GM03348 (cell line): ENCODE data around the gene MTCH1.
"Not testable (repeated sequence)": the region's sequence is repeated elsewhere in the genome, so short reads cannot be mapped to it uniquely, and the experiment has no call there.

ENCODE experiments used
- DNase-seq: peaks from one replicate; pipeline ENCODE4 v3.0.0; 2012; ENCODE audit warnings: low spot score

Gene MTCH1

GRCh38 chr6:36954262-36954931 is 31.6 kb downstream of the MTCH1 start, which contains the start of gene PI16:
Gene PI16, plus strand, starts transcription at chr6:36954738. Its CDS starts 23 bp downstream, at chr6:36954761.
- no peak for DNase-seq

DNA sequence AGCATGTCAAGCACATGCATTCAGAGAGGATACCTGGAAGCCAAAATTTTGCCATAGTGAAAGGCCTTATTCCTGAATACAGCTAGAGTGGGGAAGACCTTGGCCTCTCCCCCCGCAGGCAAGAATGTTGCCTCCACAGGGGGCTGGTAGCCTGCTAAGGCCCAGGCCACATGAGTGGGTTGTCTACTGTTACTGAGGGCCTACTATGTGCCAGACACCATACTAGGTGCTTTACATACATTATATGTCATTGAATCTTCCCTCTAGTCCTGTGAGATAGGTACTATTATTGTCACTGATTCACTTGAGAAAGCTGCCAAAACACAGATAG is 32.1 kb downstream of the MTCH1 start:
- DNase-seq: no peak

GRCh38 chr6:36949636-36950035 is 36.4 kb downstream of the MTCH1 start:
- no peak for DNase-seq

- not testable (repeated sequence) for DNase-seq
Measured at GRCh38 chr6:36949076-36949475, 36.9 kb downstream of the MTCH1 start.

DNA sequence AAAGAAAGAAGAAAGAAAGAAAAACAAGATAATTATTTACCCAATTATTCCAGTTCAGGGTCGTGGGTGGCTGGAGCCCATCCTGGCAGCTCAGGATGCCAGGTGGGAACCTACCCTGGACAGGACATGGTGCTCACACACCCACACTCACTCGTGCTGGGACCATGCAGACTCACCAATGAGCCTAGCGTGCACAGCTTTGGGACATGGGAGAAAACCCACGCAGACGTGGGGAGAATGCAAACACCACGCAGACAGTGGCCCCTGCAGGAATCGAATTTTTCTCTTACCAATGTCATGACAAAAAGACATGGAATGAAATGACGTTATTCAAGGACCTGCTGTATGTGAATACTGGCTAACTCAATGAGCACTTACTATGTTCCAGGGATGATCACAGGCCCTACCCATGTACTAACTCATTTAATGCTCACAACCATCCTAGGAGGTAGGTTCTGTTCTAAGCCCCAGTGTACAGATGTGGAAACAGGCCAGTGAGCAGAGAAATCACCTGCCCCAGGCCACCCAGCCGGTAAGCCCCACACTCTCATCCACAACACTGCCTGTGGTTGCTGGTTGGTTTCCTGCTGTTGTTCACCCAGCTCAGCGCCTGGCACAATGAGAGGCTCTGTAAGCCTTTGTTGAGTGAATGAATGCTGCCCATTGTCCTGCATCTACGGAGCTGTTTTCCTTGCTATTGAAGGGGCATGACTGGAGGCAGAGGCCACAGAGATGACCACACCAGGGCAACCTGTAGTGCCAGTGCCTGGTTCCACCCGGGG is 38.2 kb downstream of the MTCH1 start:
- no peak for DNase-seq

DNA sequence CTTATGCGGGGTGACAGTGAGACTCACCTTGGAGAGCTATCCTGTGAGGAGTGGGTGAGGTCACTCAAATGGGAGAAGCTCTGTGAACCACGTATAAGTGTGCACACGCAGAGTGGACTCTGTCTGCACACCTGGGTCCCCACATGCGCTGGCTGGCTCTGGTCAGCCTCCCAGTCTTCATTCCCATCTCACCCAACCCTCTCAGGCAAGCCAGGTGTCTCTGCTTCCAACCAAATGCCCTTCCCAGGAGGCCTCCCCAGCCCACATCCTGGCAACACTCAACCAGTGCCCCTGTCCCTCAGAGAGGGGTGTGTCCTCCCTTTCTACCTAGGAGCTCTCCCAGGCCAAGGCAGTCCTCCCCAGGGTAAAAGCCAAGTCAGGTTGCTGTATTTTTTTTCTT is 39.5 kb downstream of the MTCH1 start:
- DNase-seq: no peak

GRCh38 chr6:36945301-36945700 is 40.7 kb downstream of the MTCH1 start:
- no peak for DNase-seq

DNA sequence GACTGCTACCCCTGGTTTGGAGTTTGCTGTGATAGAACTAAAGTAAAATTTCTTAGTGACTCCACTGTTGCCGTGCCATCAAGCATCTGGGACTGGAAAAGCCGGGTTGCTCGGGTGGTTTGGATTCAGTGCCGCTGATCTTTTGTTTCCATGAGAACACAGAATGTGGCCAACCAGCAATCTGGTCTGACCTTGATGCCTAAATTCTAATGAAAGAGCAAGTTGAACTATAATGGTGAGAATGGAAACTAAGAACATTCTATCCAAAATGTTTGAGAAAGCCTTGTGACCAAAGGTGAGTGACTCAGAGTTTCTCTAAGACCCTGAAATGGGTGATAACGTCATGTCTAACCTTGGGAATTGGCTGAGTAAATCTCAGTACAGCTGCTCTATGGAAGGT is 41.3 kb downstream of the MTCH1 start:
- no peak for DNase-seq

DNA sequence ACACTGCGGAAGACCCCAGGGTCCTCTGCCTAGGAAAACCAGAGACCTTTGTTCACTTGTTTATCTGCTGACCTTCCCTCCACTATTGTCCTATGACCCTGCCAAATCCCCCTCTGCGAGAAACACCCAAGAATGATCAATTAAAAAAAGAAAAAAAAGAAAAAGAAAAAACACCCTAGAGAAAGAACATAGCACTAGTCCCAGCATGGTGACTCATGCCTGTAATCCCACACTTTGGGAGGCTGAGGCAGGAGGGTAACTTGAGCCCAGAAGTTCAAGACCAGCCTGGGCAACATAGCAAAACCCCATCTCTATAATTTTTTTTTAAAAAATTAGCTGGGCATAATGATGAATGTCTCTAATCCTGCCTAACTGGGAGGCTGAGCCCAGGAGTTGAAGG is 43.7 kb downstream of the MTCH1 start:
- not testable (repeated sequence) for DNase-seq

DNA sequence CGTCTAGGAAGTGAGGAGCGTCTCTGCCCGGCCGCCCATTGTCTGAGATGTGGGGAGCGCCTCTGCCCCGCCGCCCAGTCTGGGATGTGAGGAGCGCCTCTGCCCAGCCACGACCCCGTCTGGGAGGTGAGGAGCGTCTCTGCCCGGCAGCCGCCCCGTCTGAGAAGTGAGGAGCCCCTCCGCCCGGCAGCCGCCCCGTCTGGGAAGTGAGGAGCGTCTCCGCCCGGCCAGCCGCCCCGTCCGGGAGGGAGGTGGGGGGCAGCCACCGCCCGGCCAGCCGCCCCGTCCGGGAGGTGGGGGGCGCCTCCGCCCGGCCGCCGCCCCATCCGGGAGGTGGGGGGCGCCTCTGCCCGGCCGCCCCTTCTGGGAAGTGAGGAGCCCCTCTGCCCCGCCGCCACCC is 44.4 kb downstream of the MTCH1 start:
- not testable (repeated sequence) for DNase-seq

DNA sequence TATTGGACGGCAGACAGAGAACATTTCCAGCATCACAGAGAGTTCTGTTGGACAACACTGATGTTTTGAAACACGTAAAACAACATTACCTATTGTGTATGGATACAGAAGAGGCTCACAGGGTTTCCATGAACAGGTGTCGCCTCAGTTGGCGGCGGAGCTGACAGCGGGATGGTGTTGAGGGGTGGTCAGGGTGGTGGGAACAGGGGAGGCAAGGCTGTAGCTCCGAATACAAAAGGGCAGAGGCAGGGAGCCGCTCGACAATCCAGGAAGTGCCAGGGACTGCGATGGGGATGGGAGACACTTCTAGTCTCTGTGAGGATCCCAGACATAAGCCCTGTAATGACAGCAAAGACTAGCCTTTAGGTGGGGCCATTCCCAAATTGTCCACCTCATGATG is 46.0 kb downstream of the MTCH1 start:
- no peak for DNase-seq

- not testable (repeated sequence) for DNase-seq
Measured at GRCh38 chr6:36939005-36939404, 47.0 kb downstream of the MTCH1 start.

DNA sequence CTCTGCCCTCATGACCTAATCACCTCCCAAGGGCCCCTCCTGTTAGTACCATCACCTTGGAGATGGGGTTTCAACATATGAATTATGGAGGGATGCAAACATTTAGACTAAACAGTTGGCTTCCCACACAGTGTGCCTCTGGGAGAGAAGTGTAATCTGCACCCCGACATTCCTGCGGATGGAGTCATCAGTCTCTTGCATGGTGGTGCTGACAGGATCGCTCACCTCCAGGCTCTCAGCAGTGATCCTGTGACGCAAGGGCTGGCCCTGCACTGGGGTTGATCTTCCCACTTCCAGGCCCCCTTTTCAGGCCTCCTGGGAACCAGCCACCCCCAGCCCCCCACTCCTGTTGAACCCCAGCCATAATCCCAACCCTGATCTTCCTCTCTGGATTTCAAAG is 47.5 kb downstream of the MTCH1 start:
- DNase-seq: peak; percentile 88

DNA sequence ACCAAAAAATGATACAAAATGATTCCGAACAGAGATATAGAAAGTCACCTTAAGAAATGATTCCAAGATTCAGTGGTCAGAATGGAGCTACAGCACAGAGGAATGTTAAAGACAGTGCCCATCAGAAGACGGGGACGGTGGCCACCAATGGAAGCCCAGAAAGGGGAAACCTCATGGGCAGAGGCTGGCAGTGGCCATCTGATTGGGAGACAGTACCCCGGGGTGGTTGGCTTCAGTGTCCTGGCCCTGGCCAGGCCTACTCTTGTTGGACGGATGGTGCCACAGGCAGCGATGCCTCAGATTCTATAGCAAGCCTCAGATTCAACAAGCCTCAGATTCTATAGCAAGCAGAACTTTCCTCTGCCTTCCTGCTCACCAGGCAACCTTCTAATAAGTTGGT is 48.1 kb downstream of the MTCH1 start:
- no peak for DNase-seq

DNA sequence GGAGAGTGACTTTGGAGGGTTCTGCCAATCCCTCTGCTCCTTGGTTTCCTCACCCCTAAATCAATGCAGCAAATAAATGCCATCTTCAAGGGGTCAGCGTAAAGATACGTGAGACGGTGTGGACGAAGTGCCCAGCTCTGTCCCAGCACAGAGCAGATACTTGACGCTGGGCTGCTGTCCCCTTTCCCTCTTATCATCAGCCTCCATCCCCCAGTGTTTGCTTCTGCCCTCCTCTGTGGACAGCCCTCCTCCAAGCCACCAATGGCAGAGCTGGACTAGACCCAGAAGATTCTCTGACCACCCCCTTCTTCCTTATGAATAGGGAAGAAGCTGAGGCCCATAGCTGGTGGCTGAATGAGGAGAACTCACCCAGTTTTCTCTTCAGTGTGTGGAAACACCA is 49.2 kb downstream of the MTCH1 start:
- no peak for DNase-seq

GRCh38 chr6:36934901-36935300 is 51.1 kb downstream of the MTCH1 start:
- no peak for DNase-seq

DNA sequence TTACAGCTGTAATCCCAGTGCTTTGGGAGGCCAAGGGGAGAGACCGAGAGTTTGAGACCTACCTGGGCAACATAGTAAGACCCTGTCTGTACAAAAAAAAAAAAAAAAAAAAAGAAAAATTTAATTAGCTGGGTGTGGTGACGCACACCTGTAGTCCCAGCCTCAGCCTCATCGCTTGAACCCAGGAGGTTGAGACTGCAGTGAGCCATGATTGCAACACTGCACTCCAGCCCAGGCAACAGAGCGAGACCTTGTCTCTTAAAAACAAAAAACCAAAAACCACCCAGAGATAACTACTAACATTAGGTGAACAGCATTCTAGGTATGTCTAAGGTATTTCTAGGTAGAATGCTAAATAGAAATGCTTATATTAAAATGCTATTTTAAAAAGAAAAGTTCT is 52.5 kb downstream of the MTCH1 start:
- no peak for DNase-seq

DNA sequence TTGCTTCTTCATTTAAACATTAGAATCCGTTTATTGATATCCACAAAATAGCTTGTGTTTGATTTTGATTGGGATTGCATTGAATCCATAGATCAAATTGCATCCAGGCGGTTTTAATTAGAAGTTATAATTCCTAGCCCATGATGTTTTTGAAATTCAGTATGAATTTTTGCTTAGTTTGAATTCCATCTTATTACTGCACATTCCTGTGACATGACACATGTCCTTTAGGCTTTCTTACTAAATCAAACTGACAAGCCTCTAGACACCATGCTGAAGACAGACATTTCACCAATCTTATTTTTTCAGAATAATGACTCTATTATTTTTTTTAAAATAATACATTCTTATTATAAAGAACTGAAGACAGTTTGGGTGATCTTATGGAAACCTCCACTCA is 52.9 kb downstream of the MTCH1 start:
- peak; percentile 67 for DNase-seq

- DNase-seq: peak; percentile 57
Measured at GRCh38 chr6:36930483-36930882, 55.5 kb downstream of the MTCH1 start.

- peak; percentile 63 for DNase-seq
Measured at GRCh38 chr6:36929607-36930006, 56.4 kb downstream of the MTCH1 start.

DNA sequence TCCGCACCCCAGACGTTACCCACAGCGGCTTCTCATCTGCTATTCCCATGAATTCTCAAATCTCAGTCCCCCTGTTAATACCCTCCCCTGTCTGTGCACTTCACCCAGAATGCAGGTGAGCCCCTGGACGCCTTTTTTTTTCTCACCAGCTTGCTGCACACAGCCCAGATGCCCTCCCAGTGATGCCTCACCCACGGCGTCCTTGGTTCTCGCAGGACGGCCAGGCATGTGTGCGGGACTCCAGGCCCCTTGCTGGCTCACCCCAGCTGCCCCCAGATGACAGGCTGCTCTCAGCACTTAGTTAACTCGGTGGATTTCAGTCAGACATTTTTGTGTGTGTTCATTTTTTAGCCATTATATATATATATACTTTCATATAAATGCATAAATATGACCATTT is 56.8 kb downstream of the MTCH1 start:
- no peak for DNase-seq

- no peak for DNase-seq
Measured at GRCh38 chr6:36928547-36928918, 57.5 kb downstream of the MTCH1 start.

DNA sequence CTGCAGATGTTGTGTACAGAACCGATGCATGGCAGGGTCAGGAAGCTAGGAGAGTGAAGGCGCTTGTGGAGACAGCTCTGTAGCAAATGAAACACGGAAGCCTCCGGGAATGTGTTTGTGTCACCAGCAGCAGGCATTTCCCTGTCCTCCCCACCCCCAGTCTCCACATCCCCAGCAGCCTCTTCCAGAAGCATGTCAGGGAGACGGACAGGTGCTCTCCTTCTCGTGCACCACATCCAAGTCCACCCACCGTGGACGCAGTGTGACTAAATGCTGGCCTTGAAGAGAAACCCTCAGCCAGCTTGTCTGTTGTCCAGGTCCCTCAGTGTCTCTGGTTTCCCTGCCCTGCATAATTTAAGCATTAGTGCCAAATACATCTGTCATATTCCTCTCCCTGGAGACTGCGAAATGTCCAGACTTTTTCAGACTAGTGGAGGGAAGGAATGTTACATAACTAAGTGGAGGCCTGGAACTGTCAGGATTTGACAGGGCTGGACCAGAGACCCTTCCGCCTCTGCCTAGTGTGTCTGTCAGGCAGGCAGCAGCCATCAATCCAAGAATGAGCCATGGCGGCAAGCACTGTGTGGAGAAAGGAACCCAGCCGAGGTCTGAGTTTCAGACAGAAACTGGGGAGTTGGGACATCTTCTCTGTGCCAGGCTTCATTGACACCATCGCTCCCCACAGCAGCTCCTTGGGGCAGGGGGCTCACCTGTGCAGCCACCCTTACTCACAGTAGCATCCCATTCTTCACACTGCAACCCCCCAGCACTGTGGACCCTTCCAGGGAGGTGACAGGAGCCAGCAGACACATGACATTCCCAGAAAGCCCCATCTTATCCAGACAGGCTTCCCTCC is 58.1 kb downstream of the MTCH1 start:
- peak; percentile 61 for DNase-seq
